IMR-90 (cell line): ENCODE data around the gene APC2. TPM values are rescaled to one million over a fixed set of nuclear protein-coding genes. Genes with fewer than 3 reads are reported as not detected.
A peak's percentile ranks its signal among the peaks of the same experiment; 100 is the strongest.

Experiments used
- ATAC-seq: fragments of 200-7000 bp; cut with Tn5 transposase; 2 replicates; pipeline ENCODE4 v1.9.1; 2020; ENCODE audit warnings: low read depth, mild to moderate bottlenecking, moderate library complexity
- BruUV-seq: library from RNA; stranded (reverse); fragments of 400-500 nt; replicated peaks from 2 replicates; lab custom pipeline; 2021; lab: Mats Ljungman, UMichigan
- CTCF ChIA-PET: fragments of 300-600 bp; formaldehyde crosslinking; extraction: SDS; loops from one replicate; lab custom pipeline; 2021; ENCODE audit warnings: antibody characterized with exemption; lab: Yijun Ruan, JAX
- POLR2A ChIA-PET: fragments of 300-600 bp; sonication (Branson Sonifier 250); formaldehyde crosslinking; loops from one replicate; lab custom pipeline; 2022; ENCODE audit warnings: antibody characterized with exemption; ENCODE audit not compliant: unreplicated experiment; lab: Charles Lee
- DNase-seq: peaks from one replicate; pipeline ENCODE4 v3.0.0; 2013
- H2AFZ ChIP-seq: replicated peaks from 2 replicates; pipeline ENCODE3; 2013; ENCODE audit warnings: low read length, mild to moderate bottlenecking; ENCODE audit not compliant: poor library complexity
- H2AK5ac ChIP-seq: 2 replicates; pipeline ENCODE4 v1.6.1; 2013; ENCODE audit warnings: low read depth, low read length, inconsistent platforms
- H2AK9ac ChIP-seq: replicated peaks from 2 replicates; pipeline ENCODE3; 2013; ENCODE audit warnings: mild to moderate bottlenecking, low read depth, low read length, moderate library complexity; ENCODE audit not compliant: poor library complexity
- H2BK120ac ChIP-seq: 2 replicates; pipeline ENCODE4 v1.6.1; 2013; ENCODE audit warnings: low read depth, low read length, inconsistent platforms
- H2BK15ac ChIP-seq: 3 replicates; pipeline ENCODE4 v1.6.1; 2013; ENCODE audit warnings: low read depth, low read length, inconsistent platforms
- H2BK20ac ChIP-seq: 2 replicates; pipeline ENCODE4 v1.6.1; 2013; ENCODE audit warnings: low read depth, mild to moderate bottlenecking, inconsistent platforms, low read length, moderate library complexity
- H2BK5ac ChIP-seq: 2 replicates; pipeline ENCODE4 v1.6.1; 2013; ENCODE audit warnings: mild to moderate bottlenecking, low read depth, low read length, inconsistent platforms; ENCODE audit not compliant: poor library complexity, severe bottlenecking
- H3K14ac ChIP-seq: replicated peaks from 2 replicates; pipeline ENCODE4 v1.6.1; 2013; ENCODE audit warnings: low read depth, low read length, inconsistent platforms
- H3K18ac ChIP-seq: 2 replicates; pipeline ENCODE4 v1.6.1; 2013; ENCODE audit warnings: low read depth, low read length, control low read depth
- H3K23ac ChIP-seq: 2 replicates; pipeline ENCODE4 v1.6.1; 2013; ENCODE audit warnings: low read depth, low read length, inconsistent platforms
- H3K27ac ChIP-seq: 2 replicates; pipeline ENCODE4 v1.5.1; 2013; ENCODE audit warnings: mild to moderate bottlenecking, control low read depth, low read length; ENCODE audit not compliant: insufficient read depth
- H3K27me3 ChIP-seq: 2 replicates; pipeline ENCODE4 v1.6.1; 2013; ENCODE audit warnings: low read length; ENCODE audit not compliant: control insufficient read depth, insufficient read depth
- H3K36me3 ChIP-seq: 2 replicates; pipeline ENCODE4 v1.6.1; 2013; ENCODE audit warnings: low read length, mixed read lengths; ENCODE audit not compliant: control insufficient read depth, insufficient read depth
- H3K4ac ChIP-seq: 2 replicates; pipeline ENCODE4 v1.6.1; 2013; ENCODE audit warnings: low read depth, low read length, inconsistent platforms
- H3K4me1 ChIP-seq: 2 replicates; pipeline ENCODE4 v1.6.1; 2013; ENCODE audit warnings: low read length, mixed read lengths; ENCODE audit not compliant: control insufficient read depth, insufficient read depth
- H3K4me2 ChIP-seq: 2 replicates; pipeline ENCODE4 v1.6.1; 2013; ENCODE audit warnings: low read depth, mild to moderate bottlenecking, control low read depth, low read length, moderate library complexity
- H3K4me3 ChIP-seq: 2 replicates; pipeline ENCODE4 v1.5.1; 2013; ENCODE audit warnings: low read depth, mild to moderate bottlenecking, control low read depth, low read length, moderate library complexity; ENCODE audit not compliant: insufficient read depth
- H3K56ac ChIP-seq: 2 replicates; pipeline ENCODE4 v1.6.1; 2013; ENCODE audit warnings: low read length, inconsistent platforms; ENCODE audit not compliant: insufficient read depth; ENCODE audit errors: extremely low read depth
- H3K79me1 ChIP-seq, 2 experiments: 2 replicates each; pipeline ENCODE4 v1.6.1; 2013; ENCODE audit warnings: low read length in 2 of 2, inconsistent platforms in 1 of 2, low read depth in 1 of 2
- H3K9ac ChIP-seq: 2 replicates; pipeline ENCODE4 v1.6.1; 2013; ENCODE audit warnings: low read depth, low read length, control low read depth
- H3K9me1 ChIP-seq: 2 replicates; pipeline ENCODE4 v1.6.1; 2013; ENCODE audit warnings: low read length, inconsistent platforms; ENCODE audit not compliant: insufficient read depth
- H3K9me3 ChIP-seq: 2 replicates; pipeline ENCODE4 v1.6.1; 2013; ENCODE audit warnings: low read length; ENCODE audit not compliant: control insufficient read depth, insufficient read depth
- H4K20me1 ChIP-seq: 2 replicates; pipeline ENCODE4 v1.6.1; 2013; ENCODE audit warnings: low read length, inconsistent platforms; ENCODE audit not compliant: insufficient read depth
- H4K5ac ChIP-seq: 2 replicates; pipeline ENCODE4 v1.6.1; 2013; ENCODE audit warnings: mild to moderate bottlenecking, low read depth, low read length, control low read depth
- H4K8ac ChIP-seq, 2 experiments: 2 replicates each; pipeline ENCODE4 v1.6.1; 2013; ENCODE audit warnings: low read depth in 2 of 2, low read length in 2 of 2, control low read depth in 1 of 2, inconsistent platforms in 1 of 2
- H4K91ac ChIP-seq: 2 replicates; pipeline ENCODE4 v1.6.1; 2013; ENCODE audit warnings: low read depth, low read length, inconsistent platforms; ENCODE audit not compliant: insufficient read depth
- BHLHE40 ChIP-seq: fragments of 150-350 bp; IDR thresholded peaks from 2 replicates; pipeline ENCODE4 v1.6.1; 2016; ENCODE audit warnings: mild to moderate bottlenecking, low read depth, low read length
- CEBPB ChIP-seq: IDR thresholded peaks from 2 replicates; pipeline ENCODE4 v1.6.1; 2012; ENCODE audit warnings: low read depth, low read length, improper control_type of control experiment
- CHD1 ChIP-seq: IDR thresholded peaks from 2 replicates; pipeline ENCODE4 v1.6.1; 2012; ENCODE audit warnings: low read depth, low read length, improper control_type of control experiment
- FOS ChIP-seq: fragments of 150-350 bp; IDR thresholded peaks from 2 replicates; pipeline ENCODE4 v1.6.1; 2016; ENCODE audit warnings: low read depth, low read length
- MAFK ChIP-seq: IDR thresholded peaks from 2 replicates; pipeline ENCODE4 v1.6.1; 2012; ENCODE audit warnings: low read depth, low read length, improper control_type of control experiment
- MAZ ChIP-seq: IDR thresholded peaks from 2 replicates; pipeline ENCODE4 v1.6.1; 2012; ENCODE audit warnings: low read depth, mild to moderate bottlenecking, low read length, improper control_type of control experiment, moderate library complexity, borderline replicate concordance
- MXI1 ChIP-seq: IDR thresholded peaks from 2 replicates; pipeline ENCODE4 v1.6.1; 2012; ENCODE audit warnings: low read depth, mild to moderate bottlenecking, low read length, moderate library complexity, borderline replicate concordance
- NFE2L2 ChIP-seq: fragments of 150-350 bp; IDR thresholded peaks from 2 replicates; pipeline ENCODE4 v1.6.1; 2016; ENCODE audit warnings: low read depth, mild to moderate bottlenecking, low read length
- POLR2A ChIP-seq: IDR thresholded peaks from 2 replicates; pipeline ENCODE4 v1.6.1; 2012; ENCODE audit warnings: mild to moderate bottlenecking, low read depth, low read length
- RAD21 ChIP-seq: IDR thresholded peaks from 2 replicates; pipeline ENCODE4 v1.6.1; 2012; ENCODE audit warnings: low read length, improper control_type of control experiment
- RCOR1 ChIP-seq: IDR thresholded peaks from 2 replicates; pipeline ENCODE4 v1.6.1; 2012; ENCODE audit warnings: mild to moderate bottlenecking, low read length, improper control_type of control experiment; ENCODE audit not compliant: insufficient replicate concordance
- RFX5 ChIP-seq: IDR thresholded peaks from 2 replicates; pipeline ENCODE4 v1.8.0; 2012; ENCODE audit warnings: low read depth, mild to moderate bottlenecking, low read length, moderate library complexity
- SMC3 ChIP-seq: fragments of 150-350 bp; IDR thresholded peaks from 2 replicates; pipeline ENCODE4 v1.6.1; 2016; ENCODE audit warnings: low read depth, mild to moderate bottlenecking, antibody characterized with exemption, low read length, moderate library complexity
- WGBS, 2 experiments: methylation state at CpG; one replicate each; pipeline versions ENCODE4 v1.1.5 to v1.1.7; 2013; ENCODE audit warnings: missing lambda C conversion rate in 2 of 2; ENCODE audit not compliant: insufficient read length in 1 of 2; ENCODE audit errors: extremely low coverage in 2 of 2; 5-methylcytosine and 5-hydroxymethylcytosine counted together
- dilution Hi-C: fragments of 300-500 bp; cut with HindIII; formaldehyde crosslinking; loops from one replicate; pipeline ENCODE4 v1.14.3; 2018; ENCODE audit warnings: low sequenced_read_pairs; ENCODE audit not compliant: unreplicated experiment
- in situ Hi-C: fragments of 300-500 bp; cut with MboI; formaldehyde crosslinking; loops from 3 replicates; pipeline ENCODE4 v1.14.3; 2019; ENCODE audit warnings: low sequenced_read_pairs, inconsistent platforms, mixed read lengths
- intact Hi-C: fragments of 100-400 bp; cut with micrococcal nuclease; formaldehyde crosslinking; loops from 2 replicates; pipeline ENCODE4 v1.10.0; 2022
- polyA plus RNA-seq, 3 experiments: library from polyadenylated mRNA; depleted of rRNA; stranded (reverse); fragments of >200 nt; gene quantifications; 2 replicates each; pipeline ENCODE4 v1.2.3, GENCODE V29; 2012; ENCODE audit warnings: low replicate concordance in 1 of 3
- total RNA-seq: library from RNA; depleted of rRNA; stranded (reverse); fragments of >200 nt; gene quantifications from 2 replicates; pipeline ENCODE4 v1.2.3, GENCODE V29; 2012
- TF ChIP-seq, protein P1 (sequence below): fragments of 150-350 bp; IDR thresholded peaks from 2 replicates; pipeline ENCODE4 v1.6.1; 2017; ENCODE audit warnings: mild to moderate bottlenecking, antibody characterized with exemption, low read length, low read depth
- TF ChIP-seq, protein P2 (sequence below): fragments of 150-350 bp; IDR thresholded peaks from 2 replicates; pipeline ENCODE4 v1.6.1; 2016; ENCODE audit warnings: low read depth, mild to moderate bottlenecking, low read length, moderate library complexity, borderline replicate concordance
- TF ChIP-seq, protein P3 (sequence below): conservative IDR thresholded peaks from 2 replicates; pipeline ENCODE4 v1.5.1; 2012; ENCODE audit warnings: mild to moderate bottlenecking, low read depth, low read length, improper control_type of control experiment

APC2 gene
- total and polyA plus RNA-seq, 2 of the 4 experiments (the other 2 are of a cell fraction): 0.36 to 0.41 TPM

DNA sequence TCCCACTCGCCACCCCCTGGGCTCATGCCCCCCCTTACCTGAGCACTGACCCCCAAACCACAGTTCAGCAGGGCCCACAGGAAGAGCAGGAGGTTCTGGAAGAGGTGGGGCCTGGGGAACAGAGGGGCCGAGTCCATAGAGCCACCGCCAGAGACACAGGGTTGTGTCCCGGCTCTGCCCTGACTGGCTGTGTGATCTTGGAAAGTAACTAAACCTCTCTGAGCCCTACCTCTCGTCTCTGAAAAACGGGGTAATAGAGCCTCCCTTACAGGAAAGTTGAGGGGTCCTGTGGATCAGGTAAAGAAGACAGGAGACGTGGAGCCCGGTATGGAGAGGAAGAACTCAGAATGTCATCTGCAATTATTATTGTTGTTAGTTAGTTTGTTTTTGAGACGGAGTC is 60.9 kb downstream of the APC2 start:
- H2AK5ac ChIP-seq: peak overlapping the region; percentile 43; the same call in 1 of the 2 replicates
- no peak overlapping the region for H3K56ac ChIP-seq
- no peak overlapping the region for H4K8ac ChIP-seq
- BruUV-seq: no TSS peak
- no peak overlapping the region for H2BK15ac ChIP-seq
- no peaks in the 10 kb centered on the region for H3K27me3 ChIP-seq
- no peak overlapping the region for H3K18ac ChIP-seq
- POLR2A ChIA-PET: no interaction called here
- H2BK120ac ChIP-seq: no peak overlapping the region
- no peaks in the 10 kb centered on the region; the same call in 1 of the 2 replicates for H3K9me1 ChIP-seq
- intact Hi-C loops (no loop called here), dilution Hi-C loops (no loop called here), in situ Hi-C loops (no loop called here)
- DNase-seq: no peak
- H3K79me1 ChIP-seq: peaks cover 4 to 15% of the 10 kb centered on the region in 2 experiments; a peak in 1 of 4 replicates
- H3K9ac ChIP-seq: no peak overlapping the region
- H2AK9ac ChIP-seq: no peak overlapping the region
- no peaks in the 10 kb centered on the region for H3K9me3 ChIP-seq
- H4K20me1 ChIP-seq: peaks cover 6% of the 10 kb centered on the region; the same call in 1 of the 2 replicates
- no peak overlapping the region for H3K23ac ChIP-seq
- no peak for ATAC-seq
- no peak overlapping the region for H2AFZ ChIP-seq
- H3K27ac ChIP-seq: no peak overlapping the region
- H3K4me3 ChIP-seq: no peak overlapping the region
- CTCF ChIA-PET: no interaction called here
- 100% methylated on average over 1 of the region's 9 CpGs; no CpG with 5 or more reads in 1 of the 2 experiments for WGBS, 2 experiments
- no peak overlapping the region for H4K91ac ChIP-seq
- peaks cover 6% of the 10 kb centered on the region for H3K4me1 ChIP-seq
- H3K14ac ChIP-seq: no peak overlapping the region
- H2BK20ac ChIP-seq: no peak overlapping the region
- no peak overlapping the region for H3K4me2 ChIP-seq
- H3K36me3 ChIP-seq: peaks cover 7% of the 10 kb centered on the region; the same call in 1 of the 2 replicates
- H4K5ac ChIP-seq: no peak overlapping the region
- TF ChIP-seq MAFK: no peak
- no peak for TF ChIP-seq RFX5
- TF ChIP-seq, protein P1, sequence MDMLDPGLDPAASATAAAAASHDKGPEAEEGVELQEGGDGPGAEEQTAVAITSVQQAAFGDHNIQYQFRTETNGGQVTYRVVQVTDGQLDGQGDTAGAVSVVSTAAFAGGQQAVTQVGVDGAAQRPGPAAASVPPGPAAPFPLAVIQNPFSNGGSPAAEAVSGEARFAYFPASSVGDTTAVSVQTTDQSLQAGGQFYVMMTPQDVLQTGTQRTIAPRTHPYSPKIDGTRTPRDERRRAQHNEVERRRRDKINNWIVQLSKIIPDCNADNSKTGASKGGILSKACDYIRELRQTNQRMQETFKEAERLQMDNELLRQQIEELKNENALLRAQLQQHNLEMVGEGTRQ: no peak
- TF ChIP-seq MAZ: no peak
- no peak for TF ChIP-seq CHD1
- TF ChIP-seq POLR2A: no peak
- no peak for TF ChIP-seq MXI1
- TF ChIP-seq, protein P2, sequence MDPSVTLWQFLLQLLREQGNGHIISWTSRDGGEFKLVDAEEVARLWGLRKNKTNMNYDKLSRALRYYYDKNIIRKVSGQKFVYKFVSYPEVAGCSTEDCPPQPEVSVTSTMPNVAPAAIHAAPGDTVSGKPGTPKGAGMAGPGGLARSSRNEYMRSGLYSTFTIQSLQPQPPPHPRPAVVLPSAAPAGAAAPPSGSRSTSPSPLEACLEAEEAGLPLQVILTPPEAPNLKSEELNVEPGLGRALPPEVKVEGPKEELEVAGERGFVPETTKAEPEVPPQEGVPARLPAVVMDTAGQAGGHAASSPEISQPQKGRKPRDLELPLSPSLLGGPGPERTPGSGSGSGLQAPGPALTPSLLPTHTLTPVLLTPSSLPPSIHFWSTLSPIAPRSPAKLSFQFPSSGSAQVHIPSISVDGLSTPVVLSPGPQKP: no peak
- no peak for TF ChIP-seq NFE2L2
- no peak for TF ChIP-seq RCOR1
- TF ChIP-seq BHLHE40: no peak
- no peak for TF ChIP-seq FOS
- TF ChIP-seq SMC3: no peak
- no peak for TF ChIP-seq CEBPB
- no peak for TF ChIP-seq RAD21
- TF ChIP-seq, protein P3, sequence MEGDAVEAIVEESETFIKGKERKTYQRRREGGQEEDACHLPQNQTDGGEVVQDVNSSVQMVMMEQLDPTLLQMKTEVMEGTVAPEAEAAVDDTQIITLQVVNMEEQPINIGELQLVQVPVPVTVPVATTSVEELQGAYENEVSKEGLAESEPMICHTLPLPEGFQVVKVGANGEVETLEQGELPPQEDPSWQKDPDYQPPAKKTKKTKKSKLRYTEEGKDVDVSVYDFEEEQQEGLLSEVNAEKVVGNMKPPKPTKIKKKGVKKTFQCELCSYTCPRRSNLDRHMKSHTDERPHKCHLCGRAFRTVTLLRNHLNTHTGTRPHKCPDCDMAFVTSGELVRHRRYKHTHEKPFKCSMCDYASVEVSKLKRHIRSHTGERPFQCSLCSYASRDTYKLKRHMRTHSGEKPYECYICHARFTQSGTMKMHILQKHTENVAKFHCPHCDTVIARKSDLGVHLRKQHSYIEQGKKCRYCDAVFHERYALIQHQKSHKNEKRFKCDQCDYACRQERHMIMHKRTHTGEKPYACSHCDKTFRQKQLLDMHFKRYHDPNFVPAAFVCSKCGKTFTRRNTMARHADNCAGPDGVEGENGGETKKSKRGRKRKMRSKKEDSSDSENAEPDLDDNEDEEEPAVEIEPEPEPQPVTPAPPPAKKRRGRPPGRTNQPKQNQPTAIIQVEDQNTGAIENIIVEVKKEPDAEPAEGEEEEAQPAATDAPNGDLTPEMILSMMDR: no peak
- no peak overlapping the region for H3K4ac ChIP-seq
- H2BK5ac ChIP-seq: no peak overlapping the region
